Common myeloid progenitor, CD34-positive (primary cell): ENCODE measurements around the gene ABCA7.

Experiments used
- CTCF ChIA-PET: fragments of 350-600 bp; sonication (Branson Sonifier 250); formaldehyde crosslinking; loops from one replicate; lab custom pipeline; 2021; ENCODE audit warnings: antibody characterized with exemption; lab: Charles Lee
- POLR2A ChIA-PET: fragments of 350-600 bp; sonication (Branson Sonifier 250); formaldehyde crosslinking; loops from one replicate; lab custom pipeline; 2021; ENCODE audit warnings: antibody characterized with exemption; lab: Charles Lee
- DNase-seq, 3 donors: peaks; one replicate each; pipeline versions ENCODE4 v3.0.0 to v3.0.0-alpha.2; 2013
- H3K27ac ChIP-seq, 2 experiments: 1 replicate in 1 of 2; 2 replicates in 1 of 2; pipeline ENCODE4 v1.7.0; 2013; ENCODE audit warnings: inconsistent platforms in 2 of 2, low read length in 2 of 2, mild to moderate bottlenecking in 2 of 2, low read depth in 1 of 2, moderate library complexity in 1 of 2; ENCODE audit not compliant: severe bottlenecking in 2 of 2, insufficient read depth in 1 of 2, poor library complexity in 1 of 2
- H3K27me3 ChIP-seq, 5 experiments: replicated peaks in 2 of 5; 1 replicate in 3 of 5; 2 replicates in 2 of 5; pipeline versions ENCODE4 v1.6.1 to v1.7.0; 2013; ENCODE audit warnings: low read length in 4 of 5, mild to moderate bottlenecking in 2 of 5, moderate library complexity in 2 of 5, inconsistent platforms in 1 of 5; ENCODE audit not compliant: insufficient read depth in 5 of 5, control insufficient read depth in 4 of 5
- H3K36me3 ChIP-seq, 4 experiments: 1 replicate in 2 of 4; 2 replicates in 2 of 4; pipeline versions ENCODE4 v1.6.1 to v1.7.0; 2013; ENCODE audit warnings: low read length in 3 of 4, control low read depth in 1 of 4, mild to moderate bottlenecking in 1 of 4; ENCODE audit not compliant: control insufficient read depth in 4 of 4, insufficient read depth in 4 of 4
- H3K4me1 ChIP-seq, 4 experiments: 1 replicate in 3 of 4; 2 replicates in 1 of 4; pipeline versions ENCODE4 v1.6.1 to v1.7.1; 2013; ENCODE audit warnings: low read length in 3 of 4, mild to moderate bottlenecking in 3 of 4, control low read depth in 1 of 4, inconsistent platforms in 1 of 4, moderate library complexity in 1 of 4; ENCODE audit not compliant: control insufficient read depth in 4 of 4, insufficient read depth in 4 of 4; ENCODE audit errors: control extremely low read depth in 1 of 4
- H3K4me3 ChIP-seq, 7 experiments: 1 replicate in 4 of 7; 2 replicates in 3 of 7; pipeline versions ENCODE4 v1.5.1 to v1.7.0; 2013; ENCODE audit warnings: mild to moderate bottlenecking in 7 of 7, low read length in 6 of 7, moderate library complexity in 6 of 7, inconsistent platforms in 2 of 7, low read depth in 2 of 7, control low read depth in 1 of 7; ENCODE audit not compliant: insufficient read depth in 4 of 7, control insufficient read depth in 1 of 7; ENCODE audit errors: extremely low read depth in 1 of 7
- H3K9me3 ChIP-seq, 5 experiments: 1 replicate in 4 of 5; 2 replicates in 1 of 5; pipeline versions ENCODE4 v1.6.1 to v1.7.1; 2013; ENCODE audit warnings: low read length in 4 of 5, mild to moderate bottlenecking in 2 of 5, inconsistent platforms in 1 of 5, low read depth in 1 of 5, moderate library complexity in 1 of 5; ENCODE audit not compliant: control insufficient read depth in 4 of 5, insufficient read depth in 2 of 5; ENCODE audit errors: control extremely low read depth in 1 of 5
- WGBS: methylation state at CpG from one replicate; pipeline ENCODE4 v1.1.5; 2013; ENCODE audit not compliant: insufficient coverage; 5-methylcytosine and 5-hydroxymethylcytosine counted together

The ABCA7 gene

DNA sequence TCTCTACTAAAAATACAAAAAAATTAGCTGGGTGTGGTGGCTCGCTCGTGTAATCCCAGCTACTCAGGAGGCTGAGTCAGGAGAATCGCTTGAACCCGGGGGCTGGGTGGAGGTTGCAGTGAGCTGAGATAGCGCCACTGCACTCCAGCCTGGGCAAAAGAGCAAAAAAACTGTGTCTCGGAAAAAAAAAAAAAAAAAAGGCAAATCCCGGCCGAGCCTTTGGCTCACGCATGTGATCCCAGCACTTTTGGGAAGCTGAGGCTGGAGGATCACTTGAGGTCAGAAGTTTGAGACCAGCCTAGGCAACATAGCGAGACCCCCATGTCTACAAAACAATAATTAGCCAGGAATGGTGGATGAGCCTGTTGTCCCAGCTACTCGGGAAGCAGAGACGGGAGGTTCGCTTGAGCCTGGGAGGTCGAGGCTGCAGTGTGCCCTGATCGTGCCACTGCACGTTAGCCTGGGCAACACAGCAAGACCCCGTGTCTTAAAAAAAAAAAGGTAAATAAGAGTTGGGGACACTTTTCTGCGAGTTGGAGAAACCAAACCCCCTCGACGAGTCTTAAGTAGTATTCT is 63.3 kb downstream of the ABCA7 start:
- peaks cover 4 to 56% (median 51%) of the 10 kb centered on the region in 4 experiments for H3K4me1 ChIP-seq
- no peak for DNase-seq
- peak overlapping the region in 1 of 2 experiments; percentile 68 for H3K27ac ChIP-seq
- ChIA-PET POLR2A (interaction anchor here (0.6 kb wide), 1 partner anchor 22 kb away, joined by 3 read pairs; no protein-coding TSS in a partner anchor), CTCF (interaction anchor here (0.8 to 1.4 kb wide), 3 partner anchors 17 to 40 kb away, joined by 3 to 4 read pairs (median 3); no protein-coding TSS in a partner anchor)
- peaks cover 0 to 27% (median 14%) of the 10 kb centered on the region in 4 experiments for H3K36me3 ChIP-seq
- H3K27me3 ChIP-seq: no peaks in the 10 kb centered on the region
- H3K4me3 ChIP-seq: peak overlapping the region in 3 of 7 experiments; percentile 19 to 77 (median 28)
- H3K9me3 ChIP-seq: no peaks in the 10 kb centered on the region
- 63% methylated on average over 18 of the region's 20 CpGs for WGBS

DNA sequence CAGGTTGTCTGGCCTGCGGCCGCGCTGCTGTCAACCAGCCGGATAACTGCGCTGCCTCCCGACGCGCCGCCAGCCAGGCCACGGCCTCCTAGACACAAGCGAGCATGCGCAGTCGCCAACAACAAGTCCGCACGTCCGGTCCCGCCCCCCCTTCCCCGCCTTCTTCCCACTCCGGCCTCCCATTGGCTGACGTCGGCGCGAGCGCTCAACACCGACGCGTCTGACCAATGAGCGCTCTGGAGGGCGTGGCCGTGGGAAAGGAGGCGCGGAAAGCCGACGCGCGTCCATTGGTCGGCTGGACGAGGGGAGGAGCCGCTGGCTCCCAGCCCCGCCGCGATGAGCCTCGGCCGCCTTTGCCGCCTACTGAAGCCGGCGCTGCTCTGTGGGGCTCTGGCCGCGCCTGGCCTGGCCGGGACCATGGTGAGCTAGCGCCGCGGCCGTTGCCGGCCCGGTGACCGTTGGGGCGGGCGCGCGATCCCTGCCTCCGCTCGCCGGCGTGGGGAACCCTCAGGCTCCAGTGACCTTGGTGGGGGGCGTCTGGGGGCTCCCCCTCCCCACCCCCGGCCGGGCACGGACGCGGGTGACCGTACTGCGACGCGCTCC is 63.9 kb downstream of the ABCA7 start, which contains the start of gene GPX4:
Gene GPX4, plus strand, starts transcription at position 287 of the 603 bp plus-strand sequence. Its CDS starts 50 bp downstream, at position 337.
- peak; percentile 99 to 100 (median 99) for DNase-seq
- POLR2A ChIA-PET: interaction anchor here (0.6 kb wide), 1 partner anchor 23 kb away, joined by 3 read pairs; no protein-coding TSS in a partner anchor
- Histone ChIP-seq H3K4me3 (peak within 1 kb of the TSS; percentile 55 to 86 (median 67)), H3K27me3 (no peaks in the 10 kb centered on the region), H3K9me3 (no peaks in the 10 kb centered on the region), H3K36me3 (peaks cover 0 to 31% (median 17%) of the 10 kb centered on the region in 4 experiments), H3K4me1 (peaks cover 4 to 54% (median 49%) of the 10 kb centered on the region in 4 experiments), H3K27ac (peak within 1 kb of the TSS; percentile 70 to 84)
- under 1% methylated on average over 43 of the region's 75 CpGs for WGBS
- CTCF ChIA-PET: interaction anchor here (1.4 kb wide), 1 partner anchor 140 kb away, joined by 3 read pairs; no protein-coding TSS in a partner anchor

DNA sequence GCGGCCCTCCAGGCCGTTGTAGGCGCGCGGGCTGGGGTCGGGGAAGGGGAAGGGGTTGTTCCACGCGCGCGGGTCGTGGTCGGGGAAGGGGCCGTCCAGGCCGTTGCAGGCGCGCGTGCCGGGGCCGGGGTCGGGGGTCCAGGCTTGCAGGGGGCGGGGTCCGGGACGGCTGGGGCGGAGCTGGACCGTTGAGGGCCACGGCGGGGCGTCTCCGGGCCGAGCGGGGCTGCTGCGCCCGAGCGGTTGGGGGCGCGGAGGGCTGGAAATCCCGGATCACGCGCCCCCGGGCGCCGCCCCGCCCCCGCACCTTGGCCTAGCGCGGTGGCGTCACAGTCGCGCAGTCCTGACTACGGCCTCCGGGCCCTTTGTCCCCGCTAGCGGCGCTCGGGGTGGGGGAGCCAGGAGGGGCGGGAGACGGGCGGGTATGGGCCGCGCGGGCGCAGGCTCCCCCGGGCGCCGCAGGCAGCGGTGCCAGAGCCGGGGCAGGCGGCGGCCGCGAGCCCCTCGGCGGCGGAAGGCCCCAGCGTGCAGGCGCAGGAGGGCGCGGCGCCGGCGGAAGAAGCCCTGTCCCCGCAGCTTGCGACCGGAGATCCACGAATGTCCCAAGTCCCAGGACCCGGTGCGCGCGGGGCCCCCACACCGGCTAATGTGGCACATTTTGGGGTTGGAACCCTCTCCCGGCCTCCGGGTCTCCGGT is 64.6 kb downstream of the ABCA7 start:
- CTCF ChIA-PET: interaction anchor here (1.4 to 1.7 kb wide), 2 partner anchors 34 to 139 kb away, joined by 3 read pairs; no protein-coding TSS in a partner anchor
- peaks cover 0 to 36% (median 20%) of the 10 kb centered on the region in 4 experiments for H3K36me3 ChIP-seq
- H3K4me1 ChIP-seq: peaks cover 4 to 52% (median 43%) of the 10 kb centered on the region in 4 experiments

DNA sequence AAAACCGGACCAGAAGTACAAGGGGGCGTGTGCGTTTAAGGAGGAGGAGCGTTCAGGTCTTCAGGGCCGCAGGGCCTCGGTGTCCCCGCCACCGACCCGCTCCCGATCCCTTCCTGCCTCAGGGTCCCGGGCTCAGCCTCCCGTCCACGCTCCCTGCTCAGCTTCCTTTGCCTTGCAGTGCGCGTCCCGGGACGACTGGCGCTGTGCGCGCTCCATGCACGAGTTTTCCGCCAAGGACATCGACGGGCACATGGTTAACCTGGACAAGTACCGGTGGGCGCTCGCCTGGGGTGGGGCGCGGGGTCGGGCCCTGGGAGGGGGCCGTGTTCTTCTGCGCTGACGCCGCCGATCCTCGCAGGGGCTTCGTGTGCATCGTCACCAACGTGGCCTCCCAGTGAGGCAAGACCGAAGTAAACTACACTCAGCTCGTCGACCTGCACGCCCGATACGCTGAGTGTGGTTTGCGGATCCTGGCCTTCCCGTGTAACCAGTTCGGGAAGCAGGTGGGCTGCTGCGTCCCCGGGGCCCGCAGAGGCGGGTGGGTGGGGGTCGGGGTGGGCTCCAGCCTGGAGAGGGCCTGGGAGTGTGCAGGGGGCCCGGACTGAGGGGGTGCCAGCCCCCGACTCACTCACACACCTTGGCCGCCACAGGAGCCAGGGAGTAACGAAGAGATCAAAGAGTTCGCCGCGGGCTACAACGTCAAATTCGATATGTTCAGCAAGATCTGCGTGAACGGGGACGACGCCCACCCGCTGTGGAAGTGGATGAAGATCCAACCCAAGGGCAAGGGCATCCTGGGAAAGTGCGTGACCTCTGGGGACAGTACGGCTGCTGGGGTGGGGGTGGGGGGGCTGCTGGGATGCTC is 65.3 kb downstream of the ABCA7 start:
- POLR2A ChIA-PET: interaction anchor here (0.7 to 1.3 kb wide), 4 partner anchors 16 to 30 kb away, joined by 3 to 4 read pairs (median 3); no protein-coding TSS in a partner anchor
- Histone ChIP-seq H3K27ac (peak overlapping the region; percentile 70 to 84), H3K4me1 (peaks cover 4 to 52% (median 39%) of the 10 kb centered on the region in 4 experiments), H3K9me3 (no peaks in the 10 kb centered on the region), H3K27me3 (no peaks in the 10 kb centered on the region), H3K4me3 (peak overlapping the region; percentile 9 to 86 (median 67)), H3K36me3 (peaks cover 0 to 44% (median 24%) of the 10 kb centered on the region in 4 experiments)
- WGBS: 37% methylated on average over 45 of the region's 69 CpGs
- DNase-seq: no peak
- CTCF ChIA-PET: interaction anchor here (1.3 to 1.7 kb wide), 4 partner anchors 35 to 138 kb away, joined by 3 read pairs; partner anchors contain the start of gene CNN2

More for the DNA sequence above, 64.6 kb downstream of the ABCA7 start:
- Histone ChIP-seq H3K27me3 (no peaks in the 10 kb centered on the region), H3K27ac (peak overlapping the region; percentile 70 to 84), H3K4me3 (peak overlapping the region; percentile 55 to 86 (median 67)), H3K9me3 (no peaks in the 10 kb centered on the region)
- WGBS: under 1% methylated on average over 67 of the region's 93 CpGs
- peak; percentile 67 to 88 (median 87) for DNase-seq
- POLR2A ChIA-PET: interaction anchor here (0.5 to 1.3 kb wide), 5 partner anchors 15 to 69 kb away, joined by 3 to 4 read pairs (median 3); partner anchors contain the start of gene SBNO2

DNA sequence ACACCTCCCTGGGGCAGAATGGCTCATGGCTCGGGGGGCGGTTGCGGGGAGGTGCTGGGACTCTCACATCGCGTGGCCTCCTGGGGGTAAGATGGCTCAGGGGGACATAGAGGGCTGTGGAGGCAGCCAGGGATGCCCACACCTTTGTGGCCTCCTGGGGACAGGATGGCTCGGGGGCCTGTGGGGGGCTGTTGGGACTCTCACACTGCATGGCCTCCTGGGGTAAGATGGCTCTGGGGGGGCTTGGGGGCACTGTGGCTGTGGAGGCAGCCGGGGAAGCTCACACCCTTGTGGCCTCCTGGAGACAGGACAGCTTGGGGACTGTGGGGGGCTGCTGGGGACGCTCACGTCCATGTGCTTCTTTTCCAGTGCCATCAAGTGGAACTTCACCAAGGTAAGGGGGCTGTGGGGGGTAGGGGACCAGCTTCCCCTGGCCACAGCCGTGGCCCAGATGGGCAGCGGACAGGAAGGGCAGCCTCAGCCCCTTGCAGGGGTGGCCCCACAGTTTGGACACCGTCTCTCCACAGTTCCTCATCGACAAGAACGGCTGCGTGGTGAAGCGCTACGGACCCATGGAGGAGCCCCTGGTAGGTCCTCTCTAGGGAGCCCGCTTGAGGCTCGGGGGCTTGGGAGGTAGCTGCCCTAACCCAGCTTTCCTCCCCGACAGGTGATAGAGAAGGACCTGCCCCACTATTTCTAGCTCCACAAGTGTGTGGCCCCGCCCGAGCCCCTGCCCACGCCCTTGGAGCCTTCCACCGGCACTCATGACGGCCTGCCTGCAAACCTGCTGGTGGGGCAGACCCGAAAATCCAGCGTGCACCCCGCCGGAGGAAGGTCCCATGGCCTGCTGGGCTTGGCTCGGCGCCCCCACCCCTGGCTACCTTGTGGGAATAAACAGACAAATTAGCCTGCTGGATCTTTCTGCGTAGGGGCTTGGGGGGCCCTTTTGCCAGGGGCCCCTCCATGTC is 66.2 kb downstream of the ABCA7 start:
- Histone ChIP-seq H3K4me1 (peaks cover 4 to 48% (median 35%) of the 10 kb centered on the region in 4 experiments), H3K27me3 (no peaks in the 10 kb centered on the region), H3K4me3 (no peak overlapping the region), H3K36me3 (peaks cover 0 to 51% (median 32%) of the 10 kb centered on the region in 4 experiments), H3K9me3 (no peaks in the 10 kb centered on the region), H3K27ac (no peak overlapping the region)
- ChIA-PET CTCF (interaction anchor here (1.3 to 1.7 kb wide), 3 partner anchors 36 to 138 kb away, joined by 3 read pairs; partner anchors contain the start of gene CNN2), POLR2A (interaction anchor here (1.3 kb wide), 1 partner anchor 18 kb away, joined by 3 read pairs; no protein-coding TSS in a partner anchor)
- DNase-seq: no peak
- WGBS: 95% methylated on average over 25 of the region's 32 CpGs
